Stimulated activated CD4-positive, alpha-beta T cell treated with anti-CD3 and anti-CD28 coated beads, Interleukin-2, amount 100 ng/mL, for 48 hours (primary cell): ENCODE measurements around the gene YPEL2.
"Not testable (repeated sequence)": the region's sequence is repeated elsewhere in the genome, so short reads cannot be mapped to it uniquely, and the experiment has no call there.

ENCODE experiments used
- DNase-seq, 2 donors: peaks; one replicate each; pipeline ENCODE4 v3.0.0-alpha.2; 2020

YPEL2 gene

GRCh38 chr17:59378675-59379074 lies 47.2 kb downstream of the YPEL2 start:
- no peak for DNase-seq

- DNase-seq = no peak
These were observed 49.0 kb downstream of the YPEL2 start for GRCh38 chr17:59380474-59380873.

GRCh38 chr17:59381716-59382570 lies 50.5 kb downstream of the YPEL2 start:
- DNase-seq = no peak

GRCh38 chr17:59383893-59384292 lies 52.4 kb downstream of the YPEL2 start:
- DNase-seq = no peak

GRCh38 chr17:59387351-59388068 lies 56.1 kb downstream of the YPEL2 start:
- DNase-seq = no peak

GRCh38 chr17:59388069-59388556 lies 56.7 kb downstream of the YPEL2 start:
- DNase-seq = no peak

- no peak for DNase-seq
These were observed 57.6 kb downstream of the YPEL2 start for GRCh38 chr17:59389066-59389465.

GRCh38 chr17:59391021-59391420 lies 59.6 kb downstream of the YPEL2 start:
- no peak for DNase-seq

GRCh38 chr17:59392973-59393679 lies 61.7 kb downstream of the YPEL2 start:
- DNase-seq = no peak

- DNase-seq = not testable (repeated sequence)
These were observed 62.4 kb downstream of the YPEL2 start for GRCh38 chr17:59393742-59394410.

GRCh38 chr17:59396134-59396826 lies 64.8 kb downstream of the YPEL2 start:
- no peak for DNase-seq

- no peak for DNase-seq
These were observed 66.0 kb downstream of the YPEL2 start for GRCh38 chr17:59397316-59398073.

GRCh38 chr17:59399914-59400313 lies 68.5 kb downstream of the YPEL2 start:
- no peak for DNase-seq

- no peak for DNase-seq
These were observed 69.4 kb downstream of the YPEL2 start for GRCh38 chr17:59400858-59401257.

- no peak for DNase-seq
These were observed 69.8 kb downstream of the YPEL2 start for GRCh38 chr17:59401274-59401673.

GRCh38 chr17:59401725-59402124 lies 70.3 kb downstream of the YPEL2 start:
- DNase-seq = no peak

- DNase-seq = no peak
These were observed 71.3 kb downstream of the YPEL2 start for GRCh38 chr17:59402760-59403159.

GRCh38 chr17:59404471-59404870 lies 73.0 kb downstream of the YPEL2 start:
- DNase-seq = no peak

- no peak for DNase-seq
These were observed 74.7 kb downstream of the YPEL2 start for GRCh38 chr17:59405944-59406705.

GRCh38 chr17:59406808-59407381 lies 75.4 kb downstream of the YPEL2 start:
- DNase-seq = no peak
